GM23338 (cell line): ENCODE data around the gene KIAA1755.

Source experiments
- CTCF ChIP-seq, 2 experiments: fragments of 200-600 bp in 1 of 2; sonication (generic) in 1 of 2; conservative IDR thresholded peaks; 2 replicates each; pipeline versions ENCODE4 v1.5.1 to v1.6.1; 2016 to 2017; ENCODE audit warnings: antibody characterized with exemption in 2 of 2, low read depth in 2 of 2, mild to moderate bottlenecking in 2 of 2, moderate library complexity in 1 of 2
- POLR2AphosphoS5 ChIP-seq: IDR thresholded peaks from 2 replicates; pipeline ENCODE4 v1.6.1; 2016; ENCODE audit warnings: antibody characterized with exemption, low read depth
- TF ChIP-seq, protein P1 (sequence below): IDR thresholded peaks from one replicate; pipeline ENCODE4 v1.6.1; 2018; ENCODE audit warnings: antibody characterized with exemption; ENCODE audit not compliant: unreplicated experiment

DNA sequence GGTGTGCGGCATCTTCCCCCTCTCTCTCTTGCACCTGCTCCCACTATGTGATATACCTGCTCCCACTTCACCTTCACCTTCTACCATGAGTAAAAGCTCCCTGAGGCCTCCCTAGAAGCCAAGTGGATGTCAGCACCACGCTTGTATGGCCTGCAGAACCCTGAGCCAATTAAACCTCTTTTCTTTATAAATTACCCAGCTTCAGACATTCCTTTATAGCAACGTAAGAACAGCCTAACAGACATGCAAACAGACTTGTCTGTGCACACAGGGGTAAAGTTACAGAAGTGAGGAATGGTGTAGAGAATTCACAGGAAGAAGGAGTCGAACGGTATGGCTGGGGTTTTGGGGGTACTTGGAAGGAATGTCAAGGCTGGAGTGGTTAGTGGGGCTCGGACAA lies 80.7 kb downstream of the KIAA1755 start:
- no peak for TF ChIP-seq CTCF (conservative IDR thresholded peaks at IDR 0.05; ENCODE audit: low read depth in 2 of 2)
- TF ChIP-seq, protein P1, sequence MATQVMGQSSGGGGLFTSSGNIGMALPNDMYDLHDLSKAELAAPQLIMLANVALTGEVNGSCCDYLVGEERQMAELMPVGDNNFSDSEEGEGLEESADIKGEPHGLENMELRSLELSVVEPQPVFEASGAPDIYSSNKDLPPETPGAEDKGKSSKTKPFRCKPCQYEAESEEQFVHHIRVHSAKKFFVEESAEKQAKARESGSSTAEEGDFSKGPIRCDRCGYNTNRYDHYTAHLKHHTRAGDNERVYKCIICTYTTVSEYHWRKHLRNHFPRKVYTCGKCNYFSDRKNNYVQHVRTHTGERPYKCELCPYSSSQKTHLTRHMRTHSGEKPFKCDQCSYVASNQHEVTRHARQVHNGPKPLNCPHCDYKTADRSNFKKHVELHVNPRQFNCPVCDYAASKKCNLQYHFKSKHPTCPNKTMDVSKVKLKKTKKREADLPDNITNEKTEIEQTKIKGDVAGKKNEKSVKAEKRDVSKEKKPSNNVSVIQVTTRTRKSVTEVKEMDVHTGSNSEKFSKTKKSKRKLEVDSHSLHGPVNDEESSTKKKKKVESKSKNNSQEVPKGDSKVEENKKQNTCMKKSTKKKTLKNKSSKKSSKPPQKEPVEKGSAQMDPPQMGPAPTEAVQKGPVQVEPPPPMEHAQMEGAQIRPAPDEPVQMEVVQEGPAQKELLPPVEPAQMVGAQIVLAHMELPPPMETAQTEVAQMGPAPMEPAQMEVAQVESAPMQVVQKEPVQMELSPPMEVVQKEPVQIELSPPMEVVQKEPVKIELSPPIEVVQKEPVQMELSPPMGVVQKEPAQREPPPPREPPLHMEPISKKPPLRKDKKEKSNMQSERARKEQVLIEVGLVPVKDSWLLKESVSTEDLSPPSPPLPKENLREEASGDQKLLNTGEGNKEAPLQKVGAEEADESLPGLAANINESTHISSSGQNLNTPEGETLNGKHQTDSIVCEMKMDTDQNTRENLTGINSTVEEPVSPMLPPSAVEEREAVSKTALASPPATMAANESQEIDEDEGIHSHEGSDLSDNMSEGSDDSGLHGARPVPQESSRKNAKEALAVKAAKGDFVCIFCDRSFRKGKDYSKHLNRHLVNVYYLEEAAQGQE = no peak
- no peak for TF ChIP-seq POLR2AphosphoS5
